ENCODE data around the gene PER2.

- no peak for TF ChIP-seq CTCF (IDR thresholded peaks at IDR 0.05; ENCODE audit: low read depth, low read length, poor library complexity, severe bottlenecking)
- no peak for TF ChIP-seq EZH2phosphoT487 (IDR thresholded peaks at IDR 0.05; ENCODE audit: borderline replicate concordance, low read length)
Observed at GRCh38 chr2:238322001-238322411, 33.6 kb upstream of the PER2 start.
